ENCODE data around the gene NSG1. TPM values are rescaled to one million over a fixed set of nuclear protein-coding genes. Genes with fewer than 3 reads are reported as not detected.

Gene NSG1
- total and polyA plus RNA-seq, 2 donors (not counting 3 experiments of a cell fraction or from before 2014, with no cell fraction given): 2.0 to 2.9 TPM

- Histone ChIP-seq H2AFZ (ENCODE audit: low read depth, low read length) (no peak overlapping the region), H3K27me3 (ENCODE audit: control insufficient read depth in 2 of 2, insufficient read depth in 2 of 2, low read length in 2 of 2) (no peaks in the 10 kb centered on the region), H3K79me2 (ENCODE audit: control insufficient read depth, insufficient read depth, low read length) (no peaks in the 10 kb centered on the region), H3K4me1 (ENCODE audit: control insufficient read depth, extremely low read depth, insufficient read depth, low read length) (no peaks in the 10 kb centered on the region), H3K4me2 (ENCODE audit: insufficient read depth, low read length) (no peak overlapping the region), H3K27ac (ENCODE audit: insufficient read depth, low read depth, low read length) (no peak overlapping the region), H3K36me3 (ENCODE audit: control insufficient read depth in 2 of 2, extremely low read depth in 1 of 2, insufficient read depth in 2 of 2, low read length in 2 of 2) (no peaks in the 10 kb centered on the region), H3K4me3 (replicated peaks in 1 of 3; ENCODE audit: insufficient read depth in 1 of 3, low read depth in 1 of 3, low read length in 3 of 3) (no peak overlapping the region), H3K9ac (replicated peaks; ENCODE audit: extremely low read depth, insufficient read depth, low read length) (no peak overlapping the region), H3K9me3 (replicated peaks; ENCODE audit: control insufficient read depth, insufficient read depth, low read length) (no peaks in the 10 kb centered on the region), H3K9me1 (replicated peaks; ENCODE audit: control insufficient read depth, extremely low read depth, insufficient read depth, low read length) (no peaks in the 10 kb centered on the region), H4K20me1 (replicated peaks; ENCODE audit: control insufficient read depth, extremely low read depth, insufficient read depth, low read length) (no peaks in the 10 kb centered on the region)
- FAIRE-seq (no peak), DNase-seq (ENCODE audit: low read depth, low spot score) (no peak)
- BruUV-seq (replicated peaks): no TSS peak
- CTCF ChIA-PET: no interaction called here
- TF ChIP-seq EZH2 (IDR thresholded peaks at IDR 0.05; ENCODE audit: borderline replicate concordance, low read depth, low read length, severe bottlenecking) (no peak), MAX (IDR thresholded peaks at IDR 0.05; ENCODE audit: insufficient read depth, insufficient read length) (no peak), JUN (IDR thresholded peaks at IDR 0.05; ENCODE audit: borderline replicate concordance, insufficient read depth, insufficient read length, low read depth) (no peak)
- dilution Hi-C loops (cut with MboI; ENCODE audit: extremely low pct_ligation_motif_present, low sequenced_read_pairs): no loop called here
- POLR2A ChIA-PET: no interaction called here
- intact Hi-C loops (cut with micrococcal nuclease): no loop called here
These were observed 22.7 kb downstream of the NSG1 start for GRCh38 chr4:4409416-4410115.

GRCh38 chr4:4410271-4410670 lies 23.4 kb downstream of the NSG1 start:
- dilution Hi-C loops (cut with MboI; ENCODE audit: extremely low pct_ligation_motif_present, low sequenced_read_pairs): no loop called here
- BruUV-seq (replicated peaks): no TSS peak

More at GRCh38 chr4:4410271-4410670, 23.4 kb downstream of the NSG1 start:
- Histone ChIP-seq H3K9me1 (replicated peaks; ENCODE audit: control insufficient read depth, extremely low read depth, insufficient read depth, low read length) (no peaks in the 10 kb centered on the region), H2AFZ (ENCODE audit: low read depth, low read length) (no peak overlapping the region), H3K4me2 (ENCODE audit: insufficient read depth, low read length) (no peak overlapping the region), H3K4me1 (ENCODE audit: control insufficient read depth, extremely low read depth, insufficient read depth, low read length) (no peaks in the 10 kb centered on the region), H3K9ac (replicated peaks; ENCODE audit: extremely low read depth, insufficient read depth, low read length) (no peak overlapping the region), H3K27ac (ENCODE audit: insufficient read depth, low read depth, low read length) (no peak overlapping the region), H3K79me2 (ENCODE audit: control insufficient read depth, insufficient read depth, low read length) (no peaks in the 10 kb centered on the region), H3K27me3 (ENCODE audit: control insufficient read depth in 2 of 2, insufficient read depth in 2 of 2, low read length in 2 of 2) (no peaks in the 10 kb centered on the region), H3K4me3 (replicated peaks in 1 of 3; ENCODE audit: insufficient read depth in 1 of 3, low read depth in 1 of 3, low read length in 3 of 3) (no peak overlapping the region), H4K20me1 (replicated peaks; ENCODE audit: control insufficient read depth, extremely low read depth, insufficient read depth, low read length) (no peaks in the 10 kb centered on the region), H3K36me3 (ENCODE audit: control insufficient read depth in 2 of 2, extremely low read depth in 1 of 2, insufficient read depth in 2 of 2, low read length in 2 of 2) (no peaks in the 10 kb centered on the region), H3K9me3 (replicated peaks; ENCODE audit: control insufficient read depth, insufficient read depth, low read length) (no peaks in the 10 kb centered on the region)
- POLR2A ChIA-PET: no interaction called here
- no peak for TF ChIP-seq FOS (IDR thresholded peaks at IDR 0.05; ENCODE audit: borderline replicate concordance, insufficient read depth, low read length)
- no peak for TF ChIP-seq POLR2AphosphoS5 (IDR thresholded peaks at IDR 0.05; ENCODE audit: insufficient read depth, low read depth, low read length)
- no peak for TF ChIP-seq JUN (IDR thresholded peaks at IDR 0.05; ENCODE audit: borderline replicate concordance, insufficient read depth, insufficient read length, low read depth)
- no peak for TF ChIP-seq POLR2A (IDR thresholded peaks at IDR 0.05; ENCODE audit: low read depth, low read length)
- TF ChIP-seq MAX (IDR thresholded peaks at IDR 0.05; ENCODE audit: insufficient read depth, insufficient read length): no peak
- no peak for TF ChIP-seq CTCF (IDR thresholded peaks at IDR 0.05; ENCODE audit: extremely low read depth in 1 of 2, insufficient read depth in 1 of 2, low read depth in 1 of 2, low read length in 2 of 2)
- CTCF ChIA-PET: no interaction called here
- DNase-seq (ENCODE audit: low read depth, low spot score) (no peak), FAIRE-seq (no peak)
- intact Hi-C loops (cut with micrococcal nuclease): no loop called here

Measured in endothelial cell of umbilical vein (primary cell).